DOHH2 (cell line): Measurements from ENCODE around the gene SPNS1.

Experiments
- CTCF ChIP-seq: fragments of 200-600 bp; sonication (generic); IDR thresholded peaks from one replicate; pipeline ENCODE4 v1.5.1; 2014; ENCODE audit warnings: antibody characterized with exemption, mild to moderate bottlenecking, low read depth, low read length; ENCODE audit not compliant: poor library complexity, severe bottlenecking
- EZH2phosphoT487 ChIP-seq: fragments of 200-600 bp; sonication (generic); IDR thresholded peaks from 2 replicates; pipeline ENCODE4 v1.6.1; 2017; ENCODE audit warnings: borderline replicate concordance, mild to moderate bottlenecking, antibody characterized with exemption, low read length, moderate library complexity, mixed read lengths

- TF ChIP-seq CTCF (no peak), EZH2phosphoT487 (no peak)
Observed at GRCh38 chr16:28964496-28964895, 10.1 kb upstream of the SPNS1 start.
